ENCODE measurements around the gene AGAP1.

Gene AGAP1

DNA sequence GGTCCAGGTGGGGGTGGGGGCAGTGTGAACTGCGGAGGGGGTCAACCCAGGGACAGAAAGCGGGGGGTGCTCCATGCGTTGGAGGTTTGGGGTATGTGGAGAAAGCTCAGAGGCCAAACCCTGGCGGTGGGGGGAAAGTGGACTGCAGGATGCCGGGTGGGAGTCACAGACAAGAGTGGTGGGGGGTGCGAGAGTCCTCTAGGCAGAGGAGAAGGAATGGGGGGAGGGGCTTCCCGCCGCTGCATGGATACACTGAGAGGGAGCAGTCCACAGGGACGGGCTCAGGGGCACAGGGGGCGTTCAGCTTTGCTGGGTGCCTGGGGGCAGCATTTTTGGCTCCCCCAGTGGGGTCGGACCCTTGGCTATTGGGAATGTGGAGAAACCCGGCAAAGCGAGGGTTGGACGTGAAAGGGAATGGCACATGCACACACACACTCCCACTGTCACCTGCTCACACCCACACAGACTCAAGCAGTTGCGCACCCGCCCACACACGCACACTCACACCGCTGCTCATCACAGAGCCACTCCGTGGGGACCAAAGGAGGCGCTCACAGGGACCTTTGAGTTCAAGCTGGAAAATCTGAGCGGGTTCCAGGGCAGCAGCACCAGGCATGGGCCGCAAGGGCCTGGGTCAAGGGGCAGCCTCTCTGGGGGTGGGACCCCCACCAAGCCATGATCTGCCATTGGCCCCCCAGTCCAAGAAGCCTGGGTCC lies 666.7 kb downstream of the AGAP1 start:
- DNase-seq (ENCODE audit: low spot score), result no peak

DNA sequence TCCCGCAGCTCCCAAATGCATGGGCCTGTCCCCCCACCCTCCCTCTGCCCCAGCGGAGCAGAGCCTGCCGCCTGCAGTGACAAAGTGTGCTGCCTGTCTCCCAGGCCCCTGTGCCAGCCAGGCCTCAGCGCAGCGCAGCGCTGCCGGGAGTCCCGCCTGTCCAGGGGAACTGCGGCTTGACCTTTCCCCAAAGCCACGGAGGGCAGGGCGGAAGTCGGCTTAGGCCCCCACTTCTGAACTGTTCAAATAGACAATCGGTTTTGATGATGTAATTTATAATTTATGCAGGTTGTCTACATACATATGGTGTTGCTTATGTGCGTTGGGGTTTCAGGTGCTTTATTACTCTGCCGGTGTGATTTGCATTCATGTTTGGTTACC lies 667.2 kb downstream of the AGAP1 start:
- no peak for DNase-seq (ENCODE audit: low spot score)

DNA sequence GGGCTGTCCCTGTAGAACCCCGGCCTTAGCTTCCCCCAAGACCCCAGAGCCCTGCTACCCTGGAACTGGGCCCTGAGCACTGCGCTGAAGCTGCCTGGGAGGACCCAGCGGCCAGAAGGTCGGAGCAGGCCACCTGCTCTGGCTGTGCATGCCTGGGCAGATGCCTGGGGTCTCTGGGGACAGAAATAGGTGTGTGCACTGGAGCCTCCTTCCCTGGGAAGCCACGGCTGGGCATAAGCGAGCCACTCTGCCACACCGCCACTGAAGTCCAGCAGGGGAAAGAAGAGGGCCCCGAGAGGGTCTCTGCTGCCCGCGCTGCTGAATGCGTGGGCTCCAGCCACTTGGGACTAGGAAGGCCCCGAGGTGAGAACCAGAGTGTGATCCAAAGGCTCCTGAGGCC lies 667.7 kb downstream of the AGAP1 start:
- DNase-seq (ENCODE audit: low spot score), result no peak

DNA sequence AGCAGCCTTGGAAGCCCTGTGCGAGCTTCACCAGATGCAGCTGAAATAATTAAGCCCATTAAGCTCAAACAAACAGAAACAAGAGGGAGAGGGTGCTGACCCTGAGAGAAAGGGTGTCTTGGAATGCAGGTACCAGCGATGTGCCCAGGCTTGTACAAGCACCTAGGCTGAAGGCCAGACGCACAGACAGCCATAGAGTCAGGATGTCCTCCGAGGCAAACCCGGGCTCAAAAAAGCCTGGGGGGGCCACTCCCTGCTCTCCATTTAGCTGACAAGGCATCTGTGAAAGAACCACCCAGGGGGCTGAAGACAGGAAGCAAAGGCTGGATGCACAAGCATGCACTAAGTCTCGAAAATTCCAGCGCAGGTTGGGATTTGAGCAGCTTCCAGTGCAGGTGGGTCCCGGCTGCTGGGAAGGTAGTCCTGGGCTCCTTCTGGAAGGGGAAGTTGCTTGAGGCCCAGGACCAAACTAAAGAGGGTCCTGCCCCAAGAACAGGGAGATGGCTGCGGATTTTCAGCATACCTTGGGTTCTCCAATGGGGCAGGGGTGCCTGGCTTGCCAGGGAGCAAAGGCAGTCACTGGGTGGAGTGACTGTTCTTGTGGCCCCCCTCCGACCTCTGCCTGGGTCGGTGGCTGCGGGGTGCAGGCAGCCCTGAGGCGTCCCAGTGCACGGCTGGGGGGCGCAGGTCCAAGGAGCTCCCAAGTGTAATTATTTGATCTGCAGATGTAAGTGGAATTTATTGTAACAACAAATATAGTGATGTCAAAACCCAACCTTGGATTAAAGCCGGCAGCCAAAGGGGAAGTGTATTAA lies 668.4 kb downstream of the AGAP1 start:
- no peak for DNase-seq (ENCODE audit: low spot score)

DNA sequence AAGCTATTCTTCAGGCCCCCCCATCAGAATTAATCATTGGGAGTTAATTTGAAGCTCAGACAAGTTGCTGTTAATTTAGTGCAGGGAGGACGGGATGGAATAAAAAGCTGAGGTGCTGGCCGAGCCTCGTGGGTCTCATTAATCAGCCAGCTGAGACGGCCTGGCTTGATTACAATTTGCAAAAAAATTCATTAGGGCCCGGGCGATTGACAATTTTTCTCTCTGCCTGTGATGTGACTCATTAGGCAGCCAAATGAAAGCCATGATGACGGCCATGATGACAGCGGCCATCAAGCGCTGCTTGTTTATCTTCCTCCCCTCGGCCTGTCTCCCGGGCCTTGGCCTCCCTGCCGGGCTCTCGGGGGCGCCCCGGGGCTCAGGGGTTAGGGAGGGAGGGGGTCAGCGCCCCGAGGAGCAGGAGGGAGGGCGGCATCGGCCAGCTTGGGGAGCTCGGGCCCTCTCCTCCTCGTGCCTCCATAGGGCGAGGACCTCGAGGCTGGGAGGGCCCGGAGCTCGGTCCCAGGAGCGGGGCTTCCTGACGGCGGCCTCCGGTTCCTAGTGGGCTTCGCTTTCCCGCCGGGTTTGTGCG lies 669.1 kb downstream of the AGAP1 start:
- DNase-seq (ENCODE audit: low spot score), result no peak

DNA sequence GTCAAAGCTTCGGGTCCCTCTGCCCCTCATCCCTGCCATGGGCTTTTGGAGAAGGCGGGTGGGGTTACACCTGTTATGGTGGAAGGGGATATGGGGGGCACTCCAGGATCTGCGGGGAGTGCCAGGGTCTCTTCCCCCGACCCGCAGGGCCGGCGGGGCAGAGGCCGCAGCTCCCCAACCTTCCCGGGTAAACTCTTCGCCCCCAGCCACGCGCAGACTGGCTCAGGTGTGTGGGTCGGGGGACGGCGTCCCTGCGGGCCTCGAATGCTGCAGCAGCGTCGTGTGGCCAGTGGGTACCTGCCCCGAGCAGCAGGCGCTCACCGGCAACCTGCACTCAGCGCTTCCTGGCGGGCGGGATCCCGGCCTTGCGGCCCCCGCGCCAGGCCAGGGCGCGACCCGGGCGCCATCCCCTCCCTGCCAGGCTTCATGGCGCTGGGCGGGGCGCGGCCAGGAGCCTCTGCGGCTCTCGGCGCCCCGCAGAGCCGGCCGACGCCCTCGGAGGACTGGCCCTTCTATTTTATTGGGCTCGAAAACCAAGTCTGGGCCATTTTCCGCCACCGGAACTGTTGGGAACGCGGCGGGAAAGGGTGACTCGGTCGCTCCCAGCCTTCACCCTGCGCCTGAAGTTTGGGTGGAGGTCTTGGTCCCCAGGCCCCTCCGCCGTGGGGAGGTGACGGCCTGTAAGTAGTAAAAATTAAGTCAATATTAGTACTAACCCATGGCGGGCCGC lies 669.8 kb downstream of the AGAP1 start:
- DNase-seq (ENCODE audit: low spot score), result no peak

DNA sequence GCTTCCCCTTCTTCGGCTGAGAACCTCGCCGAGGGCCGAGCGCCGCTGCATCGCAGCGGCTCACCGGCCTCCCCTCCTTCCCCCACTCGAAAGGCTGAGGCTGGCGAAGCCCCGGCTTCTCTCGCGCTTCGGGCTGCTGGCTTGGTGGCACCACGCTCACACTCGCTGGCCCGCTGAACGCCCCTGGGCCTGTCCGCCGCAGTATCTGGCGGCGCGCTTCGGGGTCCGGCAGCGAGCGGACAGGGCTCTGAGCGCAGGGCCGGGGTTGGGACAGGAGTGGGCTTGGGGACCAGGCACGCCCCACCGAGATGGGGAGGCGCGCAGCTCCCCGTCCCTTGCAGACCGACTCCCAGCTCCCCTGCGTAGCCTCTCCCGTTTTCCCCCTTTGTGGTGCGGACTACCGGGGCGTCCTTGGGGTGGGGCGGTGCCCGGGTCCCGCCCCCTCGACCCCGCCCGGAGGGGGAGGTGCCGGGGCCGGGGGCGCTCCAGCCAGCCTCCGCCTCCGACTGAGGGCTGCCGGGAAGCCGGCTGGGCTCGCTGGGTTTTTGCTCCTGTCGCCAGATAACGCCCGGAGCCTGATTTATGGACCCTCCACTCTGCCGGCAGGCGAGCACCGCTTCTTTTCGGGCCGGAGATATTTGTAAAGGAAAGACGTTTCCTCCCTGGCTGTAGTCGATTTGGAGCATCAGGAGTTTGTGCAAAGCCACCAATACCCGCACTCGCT lies 670.5 kb downstream of the AGAP1 start:
- no peak for DNase-seq (ENCODE audit: low spot score)

DNA sequence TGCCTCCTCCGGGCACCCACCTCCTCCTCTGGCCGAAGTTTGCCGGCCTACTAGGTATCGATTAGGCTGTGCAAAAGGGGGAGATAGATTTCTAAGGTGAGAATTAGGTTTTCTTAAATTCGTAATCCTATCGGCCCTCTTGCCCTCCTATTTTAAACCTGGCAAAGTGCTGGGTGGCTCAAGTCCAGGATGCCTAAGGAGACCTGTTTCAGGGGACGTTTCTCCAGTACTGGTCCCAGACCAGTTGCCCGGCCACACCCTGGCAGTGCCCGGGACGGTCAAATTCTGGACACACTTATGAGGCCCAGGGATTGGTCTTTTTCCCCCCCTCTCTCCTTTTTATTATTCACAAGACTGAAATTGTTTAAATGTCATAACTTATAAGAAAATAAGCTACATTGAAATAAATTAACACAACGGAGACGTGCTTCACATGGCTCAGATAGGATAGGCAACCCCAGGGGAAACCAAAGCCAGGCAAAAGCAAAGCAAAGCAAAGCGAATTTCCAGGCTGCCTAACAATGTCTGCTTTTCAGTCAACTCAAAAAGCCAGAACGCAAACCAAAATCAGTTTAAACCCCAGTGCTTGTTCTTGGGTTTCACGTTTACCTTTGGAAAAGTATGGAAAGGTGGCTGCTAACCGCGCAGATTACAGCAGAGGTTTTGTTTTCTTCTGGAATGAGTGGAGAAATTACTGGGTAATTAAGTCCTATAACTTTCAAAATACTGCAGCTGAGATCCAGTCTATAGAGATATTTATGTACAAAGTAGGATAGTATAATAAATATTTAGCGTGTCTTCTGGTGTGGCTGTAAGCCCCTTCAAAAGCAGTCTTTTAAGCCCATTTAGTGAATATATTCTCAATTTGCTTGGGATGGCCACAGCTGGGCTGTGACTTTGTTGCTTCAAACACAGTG lies 671.3 kb downstream of the AGAP1 start:
- DNase-seq (ENCODE audit: low spot score), result no peak

DNA sequence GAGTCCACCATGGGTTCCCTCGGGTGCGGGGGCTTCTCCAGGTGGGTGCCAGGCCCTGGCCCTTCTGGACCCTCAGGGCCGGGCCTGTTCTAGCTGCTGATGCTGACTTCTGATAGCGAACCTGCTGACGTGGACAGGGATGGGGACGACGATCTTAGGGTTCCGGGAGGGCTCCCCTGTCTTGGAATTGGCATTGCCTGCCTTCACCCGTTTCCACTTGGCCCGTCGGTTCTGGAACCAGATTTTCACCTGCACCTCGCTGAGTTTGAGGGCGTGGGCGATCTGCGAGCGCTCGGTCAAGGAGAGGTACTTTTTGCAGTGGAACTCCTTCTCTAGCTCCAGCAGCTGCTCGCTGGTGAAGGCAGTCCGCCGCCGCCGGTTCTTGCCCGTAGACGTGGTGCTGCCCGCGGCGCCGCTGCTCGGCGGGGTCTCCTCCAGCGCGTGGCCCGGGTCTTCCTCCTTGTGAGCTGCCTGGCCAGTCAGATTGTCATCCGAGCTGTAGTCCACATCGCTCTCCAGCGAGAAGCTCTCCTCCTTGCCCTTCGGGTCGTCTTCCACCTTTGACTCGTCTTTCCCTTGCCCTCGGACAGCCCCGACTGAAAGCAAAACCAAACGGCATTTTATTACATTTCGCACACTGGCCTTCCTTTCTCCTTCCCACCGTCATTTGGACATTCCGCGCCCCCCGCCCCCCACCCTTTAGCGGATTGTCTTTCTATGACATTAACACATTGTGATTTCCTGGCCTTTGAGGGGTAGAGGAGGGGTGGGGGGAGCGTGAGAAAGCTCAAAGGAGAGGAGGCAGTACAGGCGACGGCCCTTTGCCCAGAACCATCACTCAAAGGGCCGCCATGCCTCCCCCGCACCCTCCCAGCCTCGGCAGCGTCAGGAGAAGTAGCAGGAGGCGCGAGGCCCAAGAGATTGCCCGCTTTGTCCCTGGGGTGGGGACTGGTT lies 672.3 kb downstream of the AGAP1 start:
- DNase-seq (ENCODE audit: low spot score), result no peak

DNA sequence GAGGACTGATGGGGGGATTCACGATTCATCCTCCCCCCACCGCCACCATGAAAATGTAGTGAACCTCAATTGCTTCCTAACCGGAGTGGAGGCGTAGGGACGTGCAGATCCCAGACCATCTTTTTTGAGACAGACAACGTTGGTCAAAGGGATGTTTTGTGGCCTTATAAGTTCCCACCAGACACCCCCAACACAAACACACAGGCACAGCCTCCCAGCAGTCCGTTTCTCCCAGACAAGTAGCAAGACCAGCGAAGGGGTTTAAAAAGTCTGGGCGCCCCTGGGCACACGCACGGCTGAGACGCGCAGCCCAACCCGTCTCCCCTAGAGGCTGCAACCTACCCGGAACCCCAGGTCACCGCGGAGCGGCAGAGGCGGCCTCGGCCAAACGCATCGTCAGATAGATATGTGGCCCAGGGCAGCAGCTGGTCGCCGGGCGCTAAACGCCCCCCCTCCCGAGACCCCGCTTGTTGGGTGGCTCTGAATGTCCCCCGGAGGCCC lies 673.0 kb downstream of the AGAP1 start:
- DNase-seq (ENCODE audit: low spot score), result no peak

DNA sequence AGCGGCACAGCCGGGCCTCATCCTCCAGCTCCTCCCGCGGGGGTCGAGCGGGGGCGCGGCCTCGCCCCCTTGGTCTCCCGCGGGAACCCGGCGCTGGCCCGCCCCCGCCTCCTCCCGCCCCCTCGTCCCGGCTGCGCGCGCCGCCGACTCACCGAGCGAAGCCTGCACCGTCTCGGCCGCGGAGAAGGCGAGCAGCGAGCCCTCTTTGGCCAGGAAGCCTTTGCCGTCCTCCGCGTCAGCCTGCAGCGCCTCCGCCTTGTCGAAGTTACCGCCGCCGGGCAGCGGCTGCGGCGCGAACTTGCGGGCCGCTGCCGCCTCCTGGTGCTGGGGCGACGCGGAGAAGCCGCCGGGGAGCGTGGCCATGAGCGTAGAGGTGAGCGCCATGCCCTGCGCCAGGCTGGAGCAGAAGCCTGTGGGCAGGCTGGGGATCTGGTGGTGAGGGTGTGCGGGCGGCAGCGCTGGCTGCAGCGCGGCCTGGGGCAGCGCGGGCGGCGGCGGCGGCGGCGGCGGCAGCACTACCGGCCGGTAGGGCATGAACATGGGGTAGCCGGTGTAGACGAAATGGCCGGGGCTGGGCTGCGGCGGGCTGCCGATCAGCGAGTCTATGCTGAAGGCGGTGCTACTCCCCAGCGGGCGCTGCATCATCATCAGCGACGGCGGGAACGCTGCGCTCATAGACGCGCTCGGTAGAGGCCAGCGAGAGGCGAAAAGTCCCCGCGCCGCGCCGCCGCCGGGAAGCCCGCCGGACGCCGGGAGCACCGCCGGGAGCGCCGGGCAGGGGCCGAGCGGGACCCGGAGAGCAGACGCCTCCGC lies 673.7 kb downstream of the AGAP1 start:
- DNase-seq (ENCODE audit: low spot score), result no peak

DNA sequence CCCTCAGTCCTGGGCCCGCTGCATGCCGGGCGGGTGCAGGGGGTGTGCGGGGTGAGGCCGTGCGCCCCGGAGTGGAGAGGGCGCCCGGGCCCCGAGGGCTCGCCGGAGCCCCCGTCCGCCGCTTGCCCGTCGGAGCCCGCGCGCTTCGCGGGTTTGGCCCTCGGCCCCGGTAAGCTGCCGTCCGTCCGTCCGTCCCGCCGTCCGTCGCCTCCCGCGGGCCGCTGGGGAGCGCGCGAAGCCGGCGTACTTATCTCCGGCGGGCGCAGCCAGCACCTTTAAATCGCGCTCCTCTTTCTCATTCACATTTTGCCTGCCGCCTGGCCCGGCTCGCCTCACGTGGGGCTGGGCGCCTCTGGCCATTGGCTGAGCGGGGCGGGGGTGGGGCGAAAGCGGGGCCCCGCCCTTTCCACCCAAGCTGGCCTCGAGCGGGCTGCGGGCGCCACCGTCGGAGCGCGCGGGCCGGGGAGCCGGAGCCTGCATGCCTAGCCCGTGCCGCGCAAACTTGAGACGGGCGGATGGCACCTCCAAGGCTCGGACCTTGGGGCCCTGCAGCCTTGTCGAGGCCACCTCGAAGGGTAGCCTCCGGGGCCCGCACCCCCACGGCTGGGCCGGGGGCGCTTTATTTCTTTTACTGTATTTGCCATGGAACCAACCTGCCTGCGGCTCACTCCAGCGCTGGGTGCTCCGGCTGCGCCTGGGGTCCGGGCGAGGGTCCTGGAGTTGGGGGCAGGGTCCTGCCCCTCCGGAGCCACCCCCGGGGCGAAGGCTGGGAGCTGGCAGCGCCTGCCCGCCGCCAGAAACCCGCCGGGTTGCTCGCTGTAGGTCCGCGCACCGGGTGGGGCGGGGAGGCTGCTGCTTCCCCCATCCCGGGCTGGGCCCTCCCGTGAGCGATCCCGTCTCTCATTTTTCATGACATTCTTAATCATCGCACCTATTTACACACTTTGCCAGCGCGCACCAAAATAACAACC lies 674.6 kb downstream of the AGAP1 start, which contains the start of gene GBX2:
TSS of gene GBX2 (minus strand) at position 277 of the 971 bp plus-strand sequence. CDS start 415 bp downstream, outside the sequence.
- no peak for DNase-seq (ENCODE audit: low spot score)

DNA sequence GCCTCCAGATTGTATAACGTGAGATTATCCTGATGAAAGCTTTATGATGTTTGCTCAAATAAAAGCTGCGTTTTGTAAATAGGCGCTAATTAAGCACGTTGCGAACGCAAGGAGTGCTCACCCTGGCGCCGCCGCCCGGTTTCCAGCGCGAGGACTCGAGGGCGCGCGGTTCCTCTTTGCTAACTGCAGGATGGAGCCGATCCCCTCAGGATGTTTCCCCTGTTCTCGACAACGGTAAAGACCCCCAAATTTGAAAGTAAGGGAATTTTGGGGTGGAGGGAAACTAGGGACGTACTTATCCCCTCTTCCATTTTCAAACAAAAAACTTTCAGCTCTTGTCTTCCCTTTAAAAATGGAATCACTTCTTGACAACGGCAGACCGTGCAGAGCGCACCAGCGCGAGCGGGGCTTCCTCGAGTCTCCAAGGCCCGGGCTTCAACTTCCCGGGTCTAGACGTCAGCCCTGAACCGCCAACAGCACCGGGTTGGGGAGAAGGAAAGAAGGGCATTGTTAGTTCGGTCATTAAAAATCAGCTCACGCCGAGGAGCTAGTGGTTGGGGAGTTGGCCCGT lies 675.4 kb downstream of the AGAP1 start:
- no peak for DNase-seq (ENCODE audit: low spot score)

DNA sequence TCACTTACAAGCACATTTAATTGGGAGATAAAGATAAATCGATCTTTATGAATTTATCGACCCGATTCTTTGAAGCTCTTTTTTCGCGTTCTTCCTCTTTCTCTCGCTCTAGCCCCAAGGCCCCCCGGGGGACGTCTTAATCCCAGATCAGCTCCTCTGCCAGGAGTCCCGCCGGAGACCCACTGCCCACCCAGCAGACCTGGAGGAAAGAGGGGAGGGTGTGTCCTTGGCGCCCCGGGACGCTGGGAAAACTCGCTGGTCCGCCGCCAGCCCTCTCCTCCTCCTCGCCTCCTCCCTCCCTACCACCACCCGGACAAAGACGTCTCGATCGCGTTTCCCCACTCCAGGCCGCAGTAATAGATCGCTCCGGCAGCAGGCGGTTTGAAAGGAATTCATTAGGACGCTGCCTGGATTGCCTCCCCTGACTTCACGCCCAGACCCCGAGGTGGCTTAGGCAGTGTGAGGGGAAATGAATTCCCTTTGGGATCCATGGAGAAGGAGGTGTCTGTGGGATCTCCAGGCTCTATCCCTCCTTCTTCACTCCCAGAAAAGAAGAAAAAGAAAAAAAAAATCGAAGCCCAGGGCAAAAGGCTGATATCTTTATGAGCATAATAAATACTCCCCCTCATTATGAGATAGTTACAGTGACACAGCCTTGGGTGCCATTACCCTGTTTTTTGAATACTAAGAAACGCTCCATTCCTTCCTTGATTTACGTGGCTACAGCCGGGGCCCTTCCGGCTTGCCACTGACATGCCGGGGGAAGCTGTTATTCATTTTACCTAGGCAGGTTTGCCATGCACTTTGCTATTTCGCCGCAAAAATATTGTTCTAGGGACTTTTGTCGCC lies 676.1 kb downstream of the AGAP1 start:
- no peak for DNase-seq (ENCODE audit: low spot score)

DNA sequence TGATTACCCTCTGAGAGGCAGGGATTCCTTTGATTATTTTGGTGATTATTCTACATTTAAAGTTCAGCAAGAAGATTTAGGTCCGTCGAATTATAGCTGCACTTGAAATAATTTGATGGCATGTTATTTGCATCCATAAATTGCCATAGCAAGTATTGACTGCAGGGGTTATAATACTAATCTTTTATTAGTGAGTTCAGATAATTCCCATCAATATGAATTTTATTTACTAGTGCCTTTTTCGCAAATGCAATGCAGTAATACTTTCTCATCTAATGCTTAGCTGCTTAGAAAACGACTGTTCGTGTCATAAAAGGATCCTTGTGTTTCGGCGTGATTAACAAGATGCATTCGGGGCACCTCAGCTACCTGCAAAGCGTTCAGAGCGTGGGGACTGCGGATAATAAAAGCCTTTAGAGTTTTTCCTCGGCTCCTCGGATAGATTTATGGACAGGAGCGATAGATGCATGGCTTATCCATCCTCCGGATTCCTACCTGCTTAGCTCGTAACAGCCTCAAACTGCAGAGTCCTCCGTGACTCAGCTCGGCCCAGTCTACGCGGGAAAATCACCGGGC lies 676.8 kb downstream of the AGAP1 start:
- DNase-seq (ENCODE audit: low spot score), result no peak
